Measurements from ENCODE around the gene TMEM92.

TMEM92 gene

DNA sequence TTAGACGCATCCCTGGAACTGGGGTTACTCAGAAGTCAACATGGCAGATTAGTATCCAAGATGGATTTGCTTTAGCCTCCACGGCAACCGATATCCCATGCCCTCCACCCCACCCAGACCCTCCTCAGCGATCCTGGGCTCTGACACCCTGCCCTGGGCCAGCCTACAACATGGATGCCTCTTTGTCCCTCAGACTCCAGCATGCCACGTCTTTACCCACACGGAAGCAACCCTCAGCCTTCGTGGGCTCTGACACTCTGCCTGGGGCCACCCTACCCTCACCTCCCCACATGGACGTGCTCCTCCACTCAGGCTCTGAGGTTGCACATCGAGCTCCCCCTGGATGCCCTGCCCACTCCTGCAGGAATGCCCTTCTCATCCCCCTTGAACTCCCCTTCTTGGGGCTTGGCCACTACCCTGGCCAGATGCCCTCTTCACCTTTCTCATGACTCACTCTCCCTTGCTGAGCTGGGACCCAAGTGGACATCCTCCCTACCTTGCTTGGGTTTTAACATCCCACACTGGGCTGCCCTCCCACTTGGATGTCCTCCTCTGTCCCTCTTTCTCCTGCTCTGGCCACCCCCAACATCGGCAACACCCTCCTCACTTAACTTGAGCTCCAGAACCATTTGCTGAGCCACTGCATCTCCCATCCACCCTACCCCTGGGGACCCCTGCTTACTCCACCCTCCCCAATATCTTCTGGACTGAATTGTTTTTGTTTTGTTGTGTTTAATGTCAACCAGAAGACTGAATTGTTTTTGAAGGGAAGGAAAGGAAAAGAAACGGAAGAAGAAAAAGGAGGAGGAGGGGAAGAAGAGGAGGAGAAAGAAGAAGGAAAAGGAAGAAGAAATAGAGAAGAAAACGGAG lies 18.3 kb upstream of the TMEM92 start:
- no peak overlapping the region for H3K9ac ChIP-seq (ENCODE audit: low read depth, low read length)
- no peaks in the 10 kb centered on the region; the same call in 1 of the 2 replicates for H3K9me3 ChIP-seq (ENCODE audit: insufficient read depth, low read depth, low read length)
- no peaks in the 10 kb centered on the region for H3K4me1 ChIP-seq (ENCODE audit: insufficient read depth, low read length)
- no peak overlapping the region for H3K4me3 ChIP-seq (ENCODE audit: low read length)
- H3K27me3 ChIP-seq (ENCODE audit: insufficient read depth, low read length) = no peaks in the 10 kb centered on the region
- no peak overlapping the region for H3K27ac ChIP-seq (ENCODE audit: low read length)
- no peaks in the 10 kb centered on the region for H3K36me3 ChIP-seq (ENCODE audit: insufficient read depth, low read depth, low read length)

- no peak overlapping the region for H3K9ac ChIP-seq (ENCODE audit: low read depth, low read length)
- no peak overlapping the region for H3K27ac ChIP-seq (ENCODE audit: low read length)
- H3K36me3 ChIP-seq (ENCODE audit: insufficient read depth, low read depth, low read length) = no peaks in the 10 kb centered on the region
- H3K9me3 ChIP-seq (ENCODE audit: insufficient read depth, low read depth, low read length) = no peaks in the 10 kb centered on the region
- H3K4me3 ChIP-seq (ENCODE audit: low read length) = no peak overlapping the region
- no peaks in the 10 kb centered on the region for H3K27me3 ChIP-seq (ENCODE audit: insufficient read depth, low read length)
- no peaks in the 10 kb centered on the region for H3K4me1 ChIP-seq (ENCODE audit: insufficient read depth, low read length)
Measured at GRCh38 chr17:50256826-50257618, 17.2 kb upstream of the TMEM92 start.

- Histone ChIP-seq H3K27ac (ENCODE audit: low read length) (no peak overlapping the region), H3K9ac (ENCODE audit: low read depth, low read length) (no peak overlapping the region), H3K27me3 (ENCODE audit: insufficient read depth, low read length) (no peaks in the 10 kb centered on the region), H3K9me3 (ENCODE audit: insufficient read depth, low read depth, low read length) (no peaks in the 10 kb centered on the region), H3K4me1 (ENCODE audit: insufficient read depth, low read length) (no peaks in the 10 kb centered on the region), H3K4me3 (ENCODE audit: low read length) (no peak overlapping the region), H3K36me3 (ENCODE audit: insufficient read depth, low read depth, low read length) (no peaks in the 10 kb centered on the region)
Measured at GRCh38 chr17:50257676-50258224, 16.5 kb upstream of the TMEM92 start.

DNA sequence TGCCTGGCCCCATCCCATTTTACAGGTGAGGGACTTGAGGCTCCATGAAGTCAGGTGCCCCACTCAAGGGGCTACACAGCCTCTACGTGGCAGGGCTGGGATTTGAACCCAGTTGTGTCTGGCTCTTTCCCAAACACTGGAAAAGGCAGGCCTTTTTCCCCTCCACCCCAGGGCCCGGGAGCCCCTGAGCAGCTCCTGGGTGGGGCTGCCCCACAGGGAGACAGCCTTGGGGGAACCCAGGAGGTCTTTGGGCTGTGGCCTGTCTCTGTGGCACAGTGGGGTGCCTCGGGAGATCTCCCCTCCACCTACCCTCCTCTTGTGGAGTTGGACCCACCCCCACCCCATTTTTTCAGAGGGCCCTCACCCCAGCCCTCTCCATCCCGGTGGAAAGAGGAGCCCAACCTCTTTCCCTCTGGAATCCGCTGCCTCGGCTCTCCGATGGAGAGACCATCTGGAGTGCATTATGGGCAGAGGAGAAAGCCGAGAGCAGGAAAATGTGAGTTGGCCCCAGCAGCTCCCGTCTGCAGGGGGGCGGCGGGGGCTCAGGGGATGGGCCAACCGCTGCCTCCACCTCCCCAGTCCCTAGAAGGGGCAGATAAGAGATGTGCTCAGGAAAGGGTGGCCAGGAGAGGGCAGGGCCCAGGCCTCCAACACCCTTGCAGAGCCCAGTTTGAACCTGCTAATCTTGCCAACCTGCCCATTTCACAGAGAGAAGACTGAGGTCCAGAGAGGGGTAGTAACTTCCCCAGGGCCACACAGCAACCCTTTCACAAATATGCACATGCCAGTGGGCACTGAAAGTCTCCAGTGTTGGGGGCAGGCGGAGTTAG lies 15.4 kb upstream of the TMEM92 start:
- Histone ChIP-seq H3K27me3 (ENCODE audit: insufficient read depth, low read length) (no peaks in the 10 kb centered on the region), H3K9me3 (ENCODE audit: insufficient read depth, low read depth, low read length) (no peaks in the 10 kb centered on the region), H3K4me1 (ENCODE audit: insufficient read depth, low read length) (peaks cover 3% of the 10 kb centered on the region; the same call in 1 of the 2 replicates), H3K36me3 (ENCODE audit: insufficient read depth, low read depth, low read length) (no peaks in the 10 kb centered on the region), H3K27ac (ENCODE audit: low read length) (no peak overlapping the region), H3K9ac (ENCODE audit: low read depth, low read length) (no peak overlapping the region), H3K4me3 (ENCODE audit: low read length) (no peak overlapping the region)

DNA sequence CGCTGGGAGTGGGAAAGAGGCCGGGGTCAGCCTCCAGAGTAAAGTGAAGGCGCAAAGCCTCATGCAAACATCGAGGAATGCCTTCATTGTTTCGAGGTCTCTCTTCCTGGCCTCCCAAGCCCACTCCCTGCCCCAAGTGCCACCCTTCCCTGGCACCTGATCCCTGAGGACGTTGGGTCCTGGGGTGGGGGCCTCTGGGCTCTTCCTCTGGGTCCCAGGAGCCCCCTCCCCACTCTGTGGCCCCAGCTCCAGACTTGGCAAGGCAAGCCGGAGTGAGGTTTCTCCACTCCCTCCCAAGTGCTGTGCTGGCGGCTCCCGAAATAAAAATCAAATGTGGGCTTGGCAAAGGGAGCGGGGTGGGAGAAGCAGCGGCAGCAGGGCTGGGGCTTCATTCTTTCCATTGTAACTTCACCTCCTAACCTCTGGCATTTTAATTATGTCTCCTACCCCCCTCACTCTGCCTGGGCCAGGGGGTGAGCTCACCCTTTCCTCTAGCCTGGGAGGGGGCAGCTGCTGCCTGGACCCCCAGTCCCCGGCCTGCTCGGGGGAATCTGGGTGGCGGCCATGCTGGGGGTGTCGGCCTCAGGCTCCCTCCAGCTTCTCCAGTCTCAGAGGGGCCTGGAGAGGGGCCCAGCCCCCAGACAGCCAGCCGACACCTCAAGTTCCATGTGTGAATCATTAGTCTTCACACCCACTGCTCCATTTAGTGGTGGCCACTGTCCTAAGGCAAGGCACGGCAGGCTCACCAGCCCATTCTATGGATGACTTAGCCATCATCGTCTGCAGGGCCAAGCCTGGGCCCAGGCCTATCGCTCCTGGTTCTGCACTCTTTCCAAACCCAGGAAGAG lies 14.6 kb upstream of the TMEM92 start:
- no peaks in the 10 kb centered on the region; the same call in 1 of the 2 replicates for H3K27me3 ChIP-seq (ENCODE audit: insufficient read depth, low read length)
- no peaks in the 10 kb centered on the region for H3K9me3 ChIP-seq (ENCODE audit: insufficient read depth, low read depth, low read length)
- H3K27ac ChIP-seq (ENCODE audit: low read length) = no peak overlapping the region
- H3K4me1 ChIP-seq (ENCODE audit: insufficient read depth, low read length) = peaks cover 3% of the 10 kb centered on the region; the same call in 1 of the 2 replicates
- H3K9ac ChIP-seq (ENCODE audit: low read depth, low read length) = no peak overlapping the region
- H3K36me3 ChIP-seq (ENCODE audit: insufficient read depth, low read depth, low read length) = no peaks in the 10 kb centered on the region
- no peak overlapping the region for H3K4me3 ChIP-seq (ENCODE audit: low read length)

DNA sequence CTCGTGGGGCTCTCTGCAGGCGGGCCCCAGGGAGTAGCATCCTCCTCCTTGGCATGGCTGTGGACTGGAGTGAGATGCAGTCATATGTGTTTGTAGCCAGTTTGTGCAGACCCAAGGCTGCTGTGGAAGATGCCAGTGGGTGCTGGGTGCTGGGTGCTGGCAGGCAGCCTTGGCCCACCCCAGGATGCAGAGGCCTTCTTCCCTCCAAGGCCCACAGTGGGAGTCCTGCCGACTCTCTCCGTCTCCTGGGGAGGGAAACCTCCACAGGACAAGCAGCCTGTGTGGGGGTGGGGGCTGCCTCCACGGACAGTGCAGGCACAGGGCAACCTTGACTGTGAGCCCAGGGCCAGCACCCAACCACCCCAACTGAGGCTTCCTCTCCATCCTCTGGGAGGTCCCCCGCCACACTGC lies 13.8 kb upstream of the TMEM92 start:
- no peak overlapping the region for H3K27ac ChIP-seq (ENCODE audit: low read length)
- peaks cover 3% of the 10 kb centered on the region; the same call in 1 of the 2 replicates for H3K4me1 ChIP-seq (ENCODE audit: insufficient read depth, low read length)
- no peak overlapping the region for H3K9ac ChIP-seq (ENCODE audit: low read depth, low read length)
- no peak overlapping the region for H3K4me3 ChIP-seq (ENCODE audit: low read length)
- H3K27me3 ChIP-seq (ENCODE audit: insufficient read depth, low read length) = no peaks in the 10 kb centered on the region; the same call in 1 of the 2 replicates
- H3K36me3 ChIP-seq (ENCODE audit: insufficient read depth, low read depth, low read length) = no peaks in the 10 kb centered on the region
- no peaks in the 10 kb centered on the region for H3K9me3 ChIP-seq (ENCODE audit: insufficient read depth, low read depth, low read length)

DNA sequence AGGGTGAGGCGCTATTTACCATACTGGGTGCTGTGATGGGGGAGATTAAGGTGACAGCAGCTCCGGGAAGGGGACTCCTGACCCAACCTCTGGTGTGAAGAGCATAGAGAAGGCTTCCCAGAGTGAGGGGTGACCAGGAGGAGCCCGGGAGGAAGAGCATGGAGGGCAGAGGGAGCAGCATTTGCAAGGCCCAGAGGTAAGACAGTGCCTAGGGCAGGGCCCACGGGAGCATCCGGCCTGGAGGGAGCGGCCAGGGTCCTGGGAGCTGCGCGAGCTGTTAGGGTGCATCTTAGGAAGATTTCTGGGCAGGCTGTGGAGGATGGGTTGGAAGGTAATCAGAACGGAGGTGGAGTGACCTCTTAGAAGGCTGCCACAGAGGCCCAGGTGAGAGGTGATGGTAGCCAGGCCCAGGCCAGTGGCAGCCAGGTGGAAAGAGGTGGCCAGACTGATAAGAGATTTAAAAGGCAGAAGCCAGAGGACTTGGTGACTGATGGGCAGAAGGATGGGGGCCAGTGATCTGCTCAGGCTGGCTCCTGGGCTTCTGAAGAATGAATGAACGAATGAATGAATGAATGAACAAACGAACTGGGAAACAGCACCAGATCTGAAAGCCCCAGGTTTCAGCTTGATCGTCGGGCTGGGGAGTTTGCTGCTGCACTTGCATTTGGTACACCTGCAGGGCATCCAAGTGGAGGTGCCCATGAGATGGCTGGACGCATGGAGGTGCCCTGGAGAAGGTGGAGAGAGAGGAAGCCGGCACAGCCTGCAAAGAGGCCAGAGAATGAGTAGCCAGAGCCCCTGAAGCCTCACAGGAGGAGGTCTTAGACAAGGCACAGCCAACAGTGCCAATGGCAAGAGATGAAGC lies 13.0 kb upstream of the TMEM92 start:
- Histone ChIP-seq H3K9me3 (ENCODE audit: insufficient read depth, low read depth, low read length) (no peaks in the 10 kb centered on the region), H3K27me3 (ENCODE audit: insufficient read depth, low read length) (no peaks in the 10 kb centered on the region; the same call in 1 of the 2 replicates), H3K9ac (ENCODE audit: low read depth, low read length) (no peak overlapping the region), H3K4me3 (ENCODE audit: low read length) (no peak overlapping the region), H3K4me1 (ENCODE audit: insufficient read depth, low read length) (peaks cover 3% of the 10 kb centered on the region; the same call in 1 of the 2 replicates), H3K27ac (ENCODE audit: low read length) (no peak overlapping the region), H3K36me3 (ENCODE audit: insufficient read depth, low read depth, low read length) (no peaks in the 10 kb centered on the region)

DNA sequence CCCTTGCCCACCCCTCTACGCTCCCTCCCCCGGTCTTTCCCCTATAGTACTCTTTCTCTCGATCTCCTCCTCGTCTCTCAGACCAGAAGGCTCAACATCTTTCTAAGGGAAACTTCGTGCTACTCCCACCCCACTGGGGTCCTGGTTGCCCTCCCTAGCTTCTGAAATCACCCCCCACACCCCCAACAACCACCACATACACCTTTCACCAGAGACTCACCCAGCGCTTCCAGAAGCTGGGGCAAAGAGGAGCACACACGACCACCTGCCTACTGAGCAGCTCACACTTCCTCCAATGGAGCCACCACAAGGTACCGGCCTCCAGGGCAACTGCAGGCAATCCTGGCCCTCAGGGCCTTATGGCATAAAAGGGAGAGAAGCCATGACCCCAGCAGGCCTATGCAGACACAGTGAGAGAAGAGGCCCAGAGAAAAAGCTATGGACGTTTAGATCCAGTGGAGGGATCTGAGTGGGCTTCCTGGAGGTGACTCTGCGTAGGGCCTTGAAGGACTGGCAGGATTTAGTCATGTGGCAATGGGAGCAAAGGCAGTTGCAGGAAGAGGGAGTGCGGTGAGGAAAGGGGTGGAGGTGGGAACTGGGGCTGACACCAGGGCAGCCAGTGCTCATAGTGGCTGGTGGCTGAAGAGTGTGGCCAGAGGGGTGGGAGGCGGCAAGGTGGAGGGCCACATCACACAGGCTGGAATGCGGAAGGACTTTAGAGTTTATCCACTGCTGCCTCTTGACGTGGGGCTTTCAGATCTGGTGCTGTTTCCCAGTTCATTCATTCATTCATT lies 12.1 kb upstream of the TMEM92 start:
- Histone ChIP-seq H3K27me3 (ENCODE audit: insufficient read depth, low read length) (no peaks in the 10 kb centered on the region; the same call in 1 of the 2 replicates), H3K4me1 (ENCODE audit: insufficient read depth, low read length) (peaks cover 3% of the 10 kb centered on the region; the same call in 1 of the 2 replicates), H3K27ac (ENCODE audit: low read length) (no peak overlapping the region), H3K36me3 (ENCODE audit: insufficient read depth, low read depth, low read length) (no peaks in the 10 kb centered on the region), H3K4me3 (ENCODE audit: low read length) (no peak overlapping the region), H3K9ac (ENCODE audit: low read depth, low read length) (no peak overlapping the region), H3K9me3 (ENCODE audit: insufficient read depth, low read depth, low read length) (no peaks in the 10 kb centered on the region)

Measured in iPS-20b (cell line).